ENCODE data around the gene KLF3.

The KLF3 gene

GRCh38 chr4:38675146-38676121, 11.4 kb downstream of the KLF3 start:
- peak; percentile 72 for DNase-seq

- DNase-seq = no peak
Measured at GRCh38 chr4:38676986-38677385, 13.0 kb downstream of the KLF3 start.

GRCh38 chr4:38677441-38677840, 13.4 kb downstream of the KLF3 start:
- DNase-seq = no peak

- no peak for DNase-seq
Measured at GRCh38 chr4:38678078-38678477, 14.1 kb downstream of the KLF3 start.

- DNase-seq = no peak
Measured at GRCh38 chr4:38679921-38680320, 15.9 kb downstream of the KLF3 start.

GRCh38 chr4:38681281-38681991, 17.4 kb downstream of the KLF3 start:
- DNase-seq = no peak

- no peak for DNase-seq
Measured at GRCh38 chr4:38682336-38682735, 18.3 kb downstream of the KLF3 start.

- DNase-seq = no peak
Measured at GRCh38 chr4:38683276-38683675, 19.3 kb downstream of the KLF3 start.

GRCh38 chr4:38684271-38684670, 20.3 kb downstream of the KLF3 start:
- no peak for DNase-seq

GRCh38 chr4:38684951-38685844, 21.2 kb downstream of the KLF3 start:
- no peak for DNase-seq

- DNase-seq = no peak
Measured at GRCh38 chr4:38686682-38687081, 22.7 kb downstream of the KLF3 start.

GRCh38 chr4:38687571-38688011, 23.6 kb downstream of the KLF3 start:
- no peak for DNase-seq

- no peak for DNase-seq
Measured at GRCh38 chr4:38688676-38689355, 24.8 kb downstream of the KLF3 start.

- no peak for DNase-seq
Measured at GRCh38 chr4:38691251-38692008, 27.4 kb downstream of the KLF3 start.

GRCh38 chr4:38692421-38692820, 28.4 kb downstream of the KLF3 start:
- DNase-seq = no peak

- no peak for DNase-seq
Measured at GRCh38 chr4:38693569-38693968, 29.6 kb downstream of the KLF3 start.

GRCh38 chr4:38694330-38694729, 30.3 kb downstream of the KLF3 start:
- DNase-seq = no peak

GRCh38 chr4:38695809-38696208, 31.8 kb downstream of the KLF3 start:
- no peak for DNase-seq

GRCh38 chr4:38696697-38697096, 32.7 kb downstream of the KLF3 start:
- no peak for DNase-seq

GRCh38 chr4:38698176-38698575, 34.2 kb downstream of the KLF3 start:
- DNase-seq = no peak

- DNase-seq = no peak
Measured at GRCh38 chr4:38699112-38699511, 35.1 kb downstream of the KLF3 start.

- no peak for DNase-seq
Measured at GRCh38 chr4:38703635-38704034, 39.6 kb downstream of the KLF3 start.

All from activated T-cell treated with anti-CD3 and anti-CD28 coated beads, Interleukin-2, amount 50 U/mL, for 1 hour (primary cell).